Renal cortical epithelial cell (primary cell): Measurements from ENCODE around the gene SLC6A14. TPM values are rescaled to one million over a fixed set of nuclear protein-coding genes. Genes with fewer than 3 reads are reported as not detected.

Experiments used
- DNase-seq: peaks from one replicate; pipeline ENCODE4 v3.0.0-alpha.2; 2011; ENCODE audit warnings: low read depth
- total RNA-seq: library from RNA; depleted of rRNA; stranded (reverse); fragments of >200 nt; gene quantifications from 2 replicates; pipeline ENCODE4 v1.2.3, GENCODE V29; 2014

Gene SLC6A14, protein sequence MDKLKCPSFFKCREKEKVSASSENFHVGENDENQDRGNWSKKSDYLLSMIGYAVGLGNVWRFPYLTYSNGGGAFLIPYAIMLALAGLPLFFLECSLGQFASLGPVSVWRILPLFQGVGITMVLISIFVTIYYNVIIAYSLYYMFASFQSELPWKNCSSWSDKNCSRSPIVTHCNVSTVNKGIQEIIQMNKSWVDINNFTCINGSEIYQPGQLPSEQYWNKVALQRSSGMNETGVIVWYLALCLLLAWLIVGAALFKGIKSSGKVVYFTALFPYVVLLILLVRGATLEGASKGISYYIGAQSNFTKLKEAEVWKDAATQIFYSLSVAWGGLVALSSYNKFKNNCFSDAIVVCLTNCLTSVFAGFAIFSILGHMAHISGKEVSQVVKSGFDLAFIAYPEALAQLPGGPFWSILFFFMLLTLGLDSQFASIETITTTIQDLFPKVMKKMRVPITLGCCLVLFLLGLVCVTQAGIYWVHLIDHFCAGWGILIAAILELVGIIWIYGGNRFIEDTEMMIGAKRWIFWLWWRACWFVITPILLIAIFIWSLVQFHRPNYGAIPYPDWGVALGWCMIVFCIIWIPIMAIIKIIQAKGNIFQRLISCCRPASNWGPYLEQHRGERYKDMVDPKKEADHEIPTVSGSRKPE
- total RNA-seq, result under 0.01 and 0.69 TPM in 2 replicates

DNA sequence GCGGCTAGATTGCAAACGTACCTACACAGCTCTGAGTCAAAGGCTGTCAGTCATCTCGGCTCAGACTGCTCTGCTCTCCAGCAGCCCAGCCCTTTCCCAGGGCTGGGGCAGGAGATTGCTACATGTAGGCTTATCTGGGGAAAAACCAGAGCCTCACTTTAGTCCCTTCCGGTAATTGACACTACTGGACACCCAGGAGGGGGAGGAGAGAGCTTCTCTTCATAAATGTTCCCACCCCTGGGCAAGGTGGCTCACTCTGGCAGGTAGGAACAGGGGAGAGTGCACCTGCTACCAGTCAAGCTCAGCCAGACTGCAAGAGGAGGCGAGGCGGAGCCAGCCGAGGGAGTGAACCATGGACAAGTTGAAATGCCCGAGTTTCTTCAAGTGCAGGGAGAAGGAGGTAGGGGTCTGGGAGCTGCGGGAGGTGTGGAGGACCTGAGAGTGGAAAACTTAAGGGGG is at the start of gene SLC6A14:
Gene SLC6A14, plus strand, starts transcription at position 249 of the 459 bp plus-strand sequence. Its CDS starts 104 bp downstream, at position 353.
- DNase-seq, result no peak

DNA sequence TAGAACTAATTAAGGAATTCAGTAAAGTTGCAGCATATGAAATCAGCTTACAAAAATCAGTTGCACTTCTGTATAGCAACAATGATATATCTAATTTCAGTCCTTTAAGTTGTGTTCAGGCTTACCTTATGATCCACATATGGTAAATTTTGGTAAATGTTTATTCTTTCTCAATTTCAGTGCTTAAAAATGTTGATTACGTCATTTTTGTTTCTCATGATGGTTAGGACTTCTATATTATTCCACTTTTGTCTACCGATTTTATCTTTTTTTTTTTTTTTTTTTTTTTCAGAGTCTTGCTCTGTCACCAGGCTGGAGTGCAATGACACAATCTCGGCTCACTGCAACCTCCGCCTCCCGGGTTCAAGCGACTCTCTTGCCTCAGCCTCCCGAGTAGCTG is 40.7 kb upstream of the SLC6A14 start:
- DNase-seq, result no peak

DNA sequence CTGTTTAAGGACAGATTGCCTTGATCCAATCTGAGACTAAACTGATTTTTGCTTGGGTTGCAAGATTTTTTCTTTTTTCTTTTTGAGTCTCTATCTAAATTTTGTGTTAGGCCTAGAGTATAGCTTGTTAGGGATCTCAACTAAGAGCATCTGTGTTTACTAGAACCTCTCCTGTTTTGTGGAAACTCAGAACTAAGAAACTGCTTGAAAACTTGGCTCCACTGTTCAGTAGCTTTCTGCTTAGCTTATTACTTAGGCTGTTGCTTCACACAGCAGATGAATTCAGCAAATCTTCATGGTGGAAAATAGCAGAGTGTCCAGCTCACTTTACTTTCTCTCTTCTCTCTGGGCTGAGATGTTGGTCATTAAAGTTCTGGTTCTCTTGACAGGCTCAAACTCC is 36.7 kb upstream of the SLC6A14 start:
- DNase-seq, result no peak

DNA sequence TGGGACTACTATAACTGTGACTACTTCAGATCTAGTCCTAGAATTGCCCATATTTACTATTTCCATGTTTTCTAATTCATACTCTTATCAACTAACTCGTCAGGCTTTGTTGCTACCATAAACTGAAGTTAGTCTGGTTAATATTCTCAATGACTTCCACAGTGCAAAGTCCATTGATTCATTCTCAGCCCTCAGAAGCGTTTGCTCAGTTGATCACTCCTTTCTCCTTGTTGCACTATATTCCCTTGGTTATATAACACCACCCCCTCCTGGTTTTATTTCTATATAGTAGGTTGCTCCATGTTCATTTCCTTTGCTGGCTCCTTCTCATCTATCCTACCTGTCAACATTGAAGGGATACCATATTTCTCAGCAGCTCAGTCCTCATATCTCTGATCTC is 27.2 kb upstream of the SLC6A14 start:
- no peak for DNase-seq

DNA sequence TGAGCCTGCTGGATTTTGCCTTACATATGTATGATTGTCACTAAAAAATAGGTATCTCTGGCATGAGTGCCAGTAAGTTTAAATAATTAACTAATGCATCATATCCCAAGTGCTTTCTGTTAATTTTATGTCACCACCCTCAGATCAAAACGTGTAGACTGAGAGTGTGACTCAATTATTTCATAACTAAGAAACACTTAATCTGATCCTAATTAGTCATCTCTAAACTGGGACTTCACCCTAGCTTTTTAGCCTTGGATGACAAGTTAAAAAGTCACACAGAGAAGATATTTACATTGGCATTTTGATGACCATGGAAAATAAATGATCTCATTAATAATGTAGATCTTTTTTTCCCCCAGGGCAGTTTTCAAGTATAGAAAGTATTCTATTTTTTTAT is 23.1 kb upstream of the SLC6A14 start:
- peak; percentile 28 for DNase-seq

DNA sequence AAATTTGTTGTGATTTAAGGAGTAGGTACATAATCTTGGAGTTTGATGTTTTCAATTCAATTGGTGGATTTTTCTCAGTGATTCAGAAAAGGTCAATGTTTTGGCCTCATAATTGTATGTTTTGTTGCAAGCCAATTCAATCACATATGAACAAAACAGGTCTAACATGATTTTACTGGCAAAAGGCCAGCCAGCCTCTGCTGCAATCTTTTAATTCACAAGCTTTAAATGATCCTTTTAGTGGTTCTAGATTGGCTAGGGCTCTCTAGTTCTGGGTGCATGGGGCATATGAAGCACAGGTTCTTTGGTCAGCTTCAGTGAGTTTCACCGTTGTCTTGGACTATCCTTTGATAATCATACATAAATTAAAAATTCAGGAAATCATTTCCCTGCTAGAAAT is 19.2 kb upstream of the SLC6A14 start:
- DNase-seq, result no peak

DNA sequence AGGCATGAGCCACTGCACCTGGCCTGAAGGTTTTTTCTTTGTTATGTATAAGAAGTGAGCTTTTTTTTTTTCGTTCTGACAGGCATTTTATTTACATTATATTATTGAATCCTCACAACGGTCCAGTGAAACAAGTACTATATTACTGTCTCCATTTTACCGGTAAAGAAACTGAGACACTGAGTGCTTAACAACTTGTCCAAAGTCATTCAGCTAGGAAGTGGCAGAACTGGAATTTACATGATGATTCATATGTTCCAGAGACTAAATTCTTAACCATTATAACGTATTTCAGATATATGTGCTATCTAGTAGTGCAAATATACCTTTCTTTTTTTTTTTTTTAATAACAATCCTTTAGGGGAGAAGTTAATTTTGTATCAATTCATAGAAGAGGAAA is 18.4 kb upstream of the SLC6A14 start:
- no peak for DNase-seq

DNA sequence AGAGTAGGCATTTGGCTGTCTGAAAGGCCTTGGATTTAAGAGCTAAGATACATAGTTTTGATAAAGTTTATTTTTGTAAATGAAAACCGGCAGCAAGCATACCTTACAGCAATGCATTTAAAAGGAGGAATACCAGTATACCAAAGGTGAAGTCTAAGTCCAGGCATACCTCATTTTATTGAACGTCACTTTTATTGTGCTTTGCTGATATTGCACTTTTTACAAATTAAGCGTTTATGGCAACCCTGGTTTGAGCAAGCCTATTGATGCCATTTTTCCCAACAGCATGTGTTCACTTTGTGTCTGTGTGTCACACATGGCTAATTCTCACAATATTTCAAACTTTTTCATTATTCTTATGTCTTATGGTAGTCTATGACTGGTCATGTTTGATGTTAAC is 8.4 kb upstream of the SLC6A14 start:
- no peak for DNase-seq

DNA sequence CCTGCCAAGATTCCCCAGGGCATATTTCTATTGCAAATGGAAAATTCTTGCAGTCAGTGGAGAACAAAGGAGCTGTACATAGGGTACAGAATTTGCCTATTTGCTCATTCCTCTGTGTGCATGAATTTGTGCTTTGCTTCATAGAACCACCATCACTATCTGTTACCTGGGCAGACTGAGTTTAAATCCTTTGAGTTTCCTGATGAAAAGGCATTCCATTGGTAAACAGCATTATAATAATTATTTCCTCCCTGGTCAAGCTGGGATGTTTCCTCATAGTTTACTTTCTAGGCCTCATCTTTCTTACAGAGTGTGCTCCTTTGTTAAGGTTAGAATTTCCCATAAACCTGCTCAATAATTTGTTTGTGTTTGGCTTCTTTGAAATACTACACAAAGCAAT is 809 bp upstream of the SLC6A14 start:
- no peak for DNase-seq

DNA sequence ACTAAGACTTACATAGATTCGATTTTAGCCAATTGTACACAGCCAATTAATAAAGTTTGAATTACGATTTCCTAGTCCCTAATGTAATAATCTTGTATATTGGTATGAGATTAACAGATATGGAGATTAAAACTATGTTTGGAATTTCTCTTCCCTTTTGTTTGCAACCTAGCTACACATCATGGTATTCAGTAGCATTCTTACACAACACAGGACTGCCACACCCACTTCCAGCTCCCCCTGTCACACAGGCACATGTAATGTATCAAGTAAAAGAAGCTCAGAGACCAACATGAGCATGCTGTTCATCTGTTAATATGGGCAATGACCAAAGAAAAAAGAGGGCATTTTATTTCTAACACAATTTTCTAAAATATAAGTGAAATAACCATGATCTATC is 12.8 kb downstream of the SLC6A14 start:
- DNase-seq, result no peak

DNA sequence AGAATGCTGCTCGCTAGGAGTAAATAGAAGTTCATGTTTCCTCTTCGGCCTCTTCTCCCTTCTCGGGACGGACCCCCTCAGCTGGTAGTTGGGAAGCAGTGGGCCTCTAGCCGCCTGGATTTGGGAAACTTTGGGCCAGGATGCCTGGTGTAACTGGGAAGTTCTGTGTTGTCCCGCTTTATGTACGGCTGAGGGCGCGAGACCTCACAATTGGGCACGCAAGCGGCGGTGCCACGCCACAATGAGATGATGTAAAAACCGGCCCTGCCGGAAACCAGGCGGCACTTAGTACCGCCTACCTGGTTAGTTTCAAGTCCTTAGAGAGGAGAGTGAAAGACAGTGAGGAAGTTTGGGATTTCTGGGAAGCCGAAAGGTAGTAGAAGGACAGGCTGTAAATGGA is 26.4 kb downstream of the SLC6A14 start, which contains the start of gene CT83:
Gene CT83, minus strand, starts transcription at position 155 of the 400 bp plus-strand sequence. Its CDS starts 120 bp downstream, at position 35.
- DNase-seq, result no peak

DNA sequence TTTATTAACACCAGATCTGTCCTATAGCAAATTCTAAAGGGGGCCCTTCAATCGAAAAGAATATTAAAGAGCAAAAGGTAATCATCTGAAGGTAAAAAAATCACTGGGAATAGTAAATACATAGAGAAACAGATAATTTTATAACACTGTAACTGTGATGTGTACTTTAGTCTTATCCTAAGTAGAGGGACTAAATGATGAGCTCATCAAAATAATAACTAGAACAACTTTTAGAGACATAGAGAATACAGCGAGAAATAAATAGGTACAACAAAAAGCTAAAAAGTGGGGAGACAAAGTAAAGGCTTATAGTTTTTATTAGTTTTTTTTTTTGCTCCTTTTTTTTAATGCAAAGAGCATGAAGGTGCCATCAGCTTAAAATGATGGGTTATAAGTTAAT is 43.7 kb downstream of the SLC6A14 start:
- no peak for DNase-seq

DNA sequence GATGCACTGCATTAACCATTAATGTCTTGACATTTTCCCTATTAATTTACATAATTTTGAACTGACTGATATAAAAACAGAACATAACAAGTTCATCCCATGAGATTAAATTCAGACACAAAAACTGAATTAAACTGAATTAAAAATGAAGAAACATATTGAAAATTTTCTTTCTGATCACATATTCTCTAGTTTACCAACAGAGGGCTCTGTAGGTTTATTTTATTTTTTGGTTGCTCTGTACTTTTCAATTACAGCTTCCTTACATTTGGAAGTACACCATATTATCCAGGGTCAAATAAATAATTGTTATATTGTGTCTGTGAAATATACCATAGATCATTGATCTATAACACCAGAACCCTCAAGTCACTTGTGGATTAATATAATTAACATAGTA is 53.7 kb downstream of the SLC6A14 start:
- peak; percentile 6 for DNase-seq

DNA sequence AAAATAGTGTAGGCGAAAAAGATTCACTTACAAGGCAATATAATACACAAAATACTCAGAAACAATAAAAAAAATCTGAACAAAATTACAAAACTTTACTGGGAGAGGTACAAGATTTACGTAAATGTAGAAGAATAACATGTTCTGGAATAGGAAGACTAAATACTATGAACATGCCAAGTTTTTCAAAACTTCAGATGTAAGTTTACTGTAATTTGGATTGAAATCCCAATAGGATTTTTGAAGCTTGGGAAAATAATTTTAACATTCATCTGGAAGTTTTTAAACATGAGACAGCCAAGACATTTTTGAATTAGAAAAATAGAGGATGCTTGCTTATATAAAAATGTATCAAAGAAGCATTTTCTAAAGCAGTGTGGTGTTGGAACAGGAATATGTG is 56.9 kb downstream of the SLC6A14 start:
- no peak for DNase-seq

DNA sequence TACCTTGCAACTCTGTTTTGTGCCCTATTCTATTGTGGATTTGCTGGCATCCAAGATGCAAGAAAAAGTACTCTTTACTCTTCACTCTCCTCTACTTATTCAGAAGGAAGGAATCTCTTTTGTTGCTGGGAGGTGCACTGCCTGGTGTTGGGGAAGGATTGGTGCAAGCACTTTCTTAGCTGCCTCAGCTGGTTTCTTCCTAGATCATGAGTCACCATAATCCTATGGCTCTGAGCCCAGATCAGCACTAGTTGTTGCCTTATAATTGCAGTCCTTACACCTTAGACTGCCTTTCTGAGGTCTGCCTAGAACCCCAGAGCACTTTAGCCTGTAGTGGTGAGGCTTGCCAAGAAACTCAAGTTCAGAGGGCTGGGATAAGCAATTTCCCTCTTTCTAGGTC is 63.4 kb downstream of the SLC6A14 start:
- DNase-seq, result peak; percentile 75

Other genes with a start within 250 kb of the SLC6A14 start
- not detected in 2 replicates for gene CT83, start 26.4 kb downstream of the SLC6A14 start, total RNA-seq